Heart left ventricle (tissue), 13 donors: ENCODE results near the gene DDIT4L.

ENCODE experiments used
- CTCF ChIP-seq, 12 donors: fragments of 200-600 bp; sonication (generic) in 4 of 12; IDR thresholded peaks; one replicate each; pipeline versions ENCODE4 v1.5.0 to v1.8.0; 2018 to 2022; ENCODE audit warnings: antibody characterized with exemption in 12 of 12, mild to moderate bottlenecking in 5 of 12
- POLR2A ChIP-seq, 2 donors: fragments of 450-650 bp; IDR thresholded peaks; one replicate each; pipeline ENCODE4 v1.6.1; 2017; ENCODE audit warnings: antibody characterized with exemption in 2 of 2, mild to moderate bottlenecking in 2 of 2, moderate library complexity in 2 of 2
- donor health status: ischemic (EF 13 %, LVEDD 7.1; RV severe dilation, severe dysfunction).
- donor health status: DM: no; HTN: yes; CAD: no.
- donor health status: DM: no; HTN: no; CAD: no.
- donor health status: ischemic (EF 25% LVEDD 6.9; RV normal size, moderate dysfunction).
- donor health status: ischemic (EF 25% LVEDD 5.7; RV mildly dilated, moderate dysfunction).
- donor health status: ischemic (EF 35%, LVEDD 5.7; RV mildly dilated, moderate dysfunction).
- donor health status: nonischemic (EF 11% LVEDD 7.7; RV severe dilation, severe dysfunction).
- donor health status: DM: yes; HTN: yes; CAD: no.
- donor health status: PGD.
- donor health status: ischemic (EF 29% LVEDD 5.4; RV normal size, mild dysfunction).
- donor health status: nonischemic (EF 23%, LVEDD 6.1; RV moderate dilation, normal function).

- TF ChIP-seq CTCF (IDR thresholded peaks at IDR 0.05) (no peak), POLR2A (IDR thresholded peaks at IDR 0.05) (no peak)
Measured at GRCh38 chr4:100147684-100148083, 42.6 kb downstream of the DDIT4L start.
